Femur (tissue), 1 donor: ENCODE data around the gene DEFB126.
"Not testable (repeated sequence)": the region's sequence is repeated elsewhere in the genome, so short reads cannot be mapped to it uniquely, and the experiment has no call there.

ENCODE experiments used
- DNase-seq: peaks from one replicate; pipeline ENCODE4 v3.0.0-alpha.2; 2017

DEFB126 gene

GRCh38 chr20:142290-142689, at the start of gene DEFB126:
Gene DEFB126 (plus strand): TSS chr20:142590. CDS start chr20:142629, 39 bp downstream.
- no peak for DNase-seq

GRCh38 chr20:93641-94040, 48.7 kb upstream of the DEFB126 start:
- no peak for DNase-seq

- no peak for DNase-seq
Measured at GRCh38 chr20:95215-95614, 47.2 kb upstream of the DEFB126 start.

- DNase-seq = not testable (repeated sequence)
Measured at GRCh38 chr20:97691-98090, 44.7 kb upstream of the DEFB126 start.

- DNase-seq = no peak
Measured at GRCh38 chr20:101975-102374, 40.4 kb upstream of the DEFB126 start.

GRCh38 chr20:103456-103855, 38.9 kb upstream of the DEFB126 start:
- no peak for DNase-seq

- no peak for DNase-seq
Measured at GRCh38 chr20:112396-112795, 30.0 kb upstream of the DEFB126 start.

GRCh38 chr20:117518-117917, 24.9 kb upstream of the DEFB126 start:
- no peak for DNase-seq

GRCh38 chr20:129786-130323, 12.5 kb upstream of the DEFB126 start:
- DNase-seq = not testable (repeated sequence)

- no peak for DNase-seq
Measured at GRCh38 chr20:137668-138490, 4.5 kb upstream of the DEFB126 start.

- DNase-seq = no peak
Measured at GRCh38 chr20:145877-146276, 3.5 kb downstream of the DEFB126 start.

- no peak for DNase-seq
Measured at GRCh38 chr20:152131-152530, 9.7 kb downstream of the DEFB126 start.

GRCh38 chr20:157154-157553, 14.8 kb downstream of the DEFB126 start, which contains the start of gene DEFB127:
Gene DEFB127 (plus strand): TSS chr20:157454. CDS start chr20:157545, 91 bp downstream.
- DNase-seq = no peak

GRCh38 chr20:164618-165017, 22.2 kb downstream of the DEFB126 start:
- no peak for DNase-seq

- no peak for DNase-seq
Measured at GRCh38 chr20:168876-169275, 26.5 kb downstream of the DEFB126 start.

- no peak for DNase-seq
Measured at GRCh38 chr20:184288-184687, 41.9 kb downstream of the DEFB126 start.

GRCh38 chr20:187733-188132, 45.3 kb downstream of the DEFB126 start:
- DNase-seq = no peak

GRCh38 chr20:189611-190010, 47.2 kb downstream of the DEFB126 start, which contains the start of gene DEFB128:
Gene DEFB128 (minus strand): TSS chr20:189711. CDS start chr20:189623, 88 bp downstream.
- DNase-seq = no peak
